ENCODE data around the gene SLC24A4.

SLC24A4 gene

DNA sequence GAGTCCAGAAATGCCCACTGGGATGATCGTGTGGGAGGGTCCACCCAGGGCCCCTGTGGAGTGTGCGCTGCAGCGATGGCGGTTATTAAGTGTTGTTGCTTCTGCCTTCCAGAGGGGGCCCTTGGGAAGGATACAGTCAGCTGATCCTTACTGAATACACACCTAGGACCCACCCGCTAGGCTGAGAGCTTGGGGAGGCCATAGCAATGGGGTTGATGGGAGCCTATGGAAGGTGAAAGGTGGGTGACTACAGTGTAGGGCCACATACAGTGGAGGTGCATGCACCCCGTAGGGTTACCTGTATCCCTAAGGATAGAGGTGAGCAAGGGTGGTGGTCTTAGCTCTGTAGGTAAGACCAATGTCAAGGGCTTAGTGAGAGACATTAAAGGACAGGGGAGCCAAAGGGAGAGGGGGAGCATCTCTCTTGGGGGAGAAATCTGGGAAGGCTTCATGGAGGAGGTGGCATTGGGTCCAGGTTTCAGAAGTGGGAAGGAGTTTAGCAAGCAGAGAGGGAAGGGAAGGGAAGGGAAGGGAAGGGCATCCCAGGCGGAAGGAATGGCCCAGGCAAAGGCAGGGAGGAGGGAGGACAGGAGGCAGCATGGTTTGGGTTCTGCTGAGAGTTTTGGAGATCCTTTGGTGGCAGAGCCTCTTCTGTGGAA, 117.5 kb downstream of the SLC24A4 start:
- DNase-seq, result no peak

DNA sequence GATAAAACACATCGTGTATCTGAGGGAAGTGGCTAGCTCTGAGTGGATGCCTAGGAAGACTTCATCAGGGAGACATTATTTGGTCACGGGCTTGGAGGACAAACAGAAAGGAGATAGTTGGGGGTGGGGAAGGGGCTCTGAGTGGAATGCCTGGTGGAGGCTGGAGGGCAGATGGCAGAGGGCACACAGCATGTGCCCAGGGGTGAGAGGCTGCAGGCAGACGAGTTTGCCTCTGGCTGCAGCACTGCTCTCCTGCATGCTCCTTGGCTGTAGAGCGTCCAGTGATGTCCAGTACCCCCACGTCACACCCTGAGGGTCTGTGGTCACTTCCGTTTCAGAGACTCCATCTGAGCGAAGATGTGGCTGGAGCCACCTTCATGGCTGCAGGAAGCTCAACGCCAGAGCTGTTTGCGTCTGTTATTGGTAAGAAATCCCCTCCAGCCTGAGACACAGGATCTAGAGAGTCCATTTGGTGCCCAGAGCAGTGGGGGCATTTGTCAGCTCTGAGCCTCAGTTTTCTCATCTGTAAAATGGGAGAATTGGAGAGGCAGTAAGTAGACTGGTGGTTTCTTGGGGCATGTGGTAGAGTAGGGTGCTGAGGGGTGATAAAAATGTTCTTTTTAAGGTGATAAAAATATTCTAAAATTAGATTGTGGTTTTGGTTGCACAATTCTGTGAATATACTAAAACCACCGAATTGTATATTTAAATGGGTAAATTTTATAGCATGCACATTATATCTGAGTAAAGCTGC, 119.0 kb downstream of the SLC24A4 start:
- DNase-seq, result no peak

DNA sequence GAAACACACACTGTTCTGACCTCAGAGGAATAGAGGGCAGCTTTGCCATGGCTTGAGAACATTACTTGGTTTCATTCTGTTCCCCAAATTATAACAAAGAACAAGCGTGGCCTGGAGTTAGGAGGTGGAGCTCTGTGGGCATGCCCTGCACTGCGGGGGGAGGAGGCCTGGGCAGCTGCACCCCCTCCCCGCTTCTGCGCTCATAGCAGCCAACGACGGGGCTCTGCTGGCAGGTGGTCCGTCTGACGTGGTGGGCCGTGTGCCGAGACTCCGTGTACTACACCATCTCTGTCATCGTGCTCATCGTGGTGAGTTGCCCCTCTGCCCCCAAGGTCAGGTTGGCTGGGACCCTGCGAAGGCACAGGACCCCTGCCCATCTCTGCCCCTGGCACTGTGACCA, 120.2 kb downstream of the SLC24A4 start:
- no peak for DNase-seq

DNA sequence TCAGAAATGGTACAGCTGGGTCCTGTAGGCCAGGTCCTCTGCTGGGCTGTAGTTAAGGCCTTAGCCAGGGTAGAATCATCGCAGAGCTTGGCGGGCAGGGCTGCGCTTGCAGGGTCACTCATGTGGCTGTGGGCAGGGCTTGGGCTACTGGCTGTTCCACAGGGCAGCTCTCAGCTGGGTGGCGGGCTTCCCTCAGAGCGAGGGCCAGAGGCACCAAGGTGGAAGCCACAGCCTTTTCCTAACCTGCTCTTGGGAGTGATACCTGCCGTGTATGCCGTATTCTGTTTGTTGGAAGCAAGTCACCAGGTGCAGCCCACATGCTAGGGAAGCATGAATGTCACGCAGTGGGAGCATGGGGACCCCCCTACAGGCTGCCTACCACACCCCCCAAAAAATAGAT, 120.8 kb downstream of the SLC24A4 start:
- no peak for DNase-seq

DNA sequence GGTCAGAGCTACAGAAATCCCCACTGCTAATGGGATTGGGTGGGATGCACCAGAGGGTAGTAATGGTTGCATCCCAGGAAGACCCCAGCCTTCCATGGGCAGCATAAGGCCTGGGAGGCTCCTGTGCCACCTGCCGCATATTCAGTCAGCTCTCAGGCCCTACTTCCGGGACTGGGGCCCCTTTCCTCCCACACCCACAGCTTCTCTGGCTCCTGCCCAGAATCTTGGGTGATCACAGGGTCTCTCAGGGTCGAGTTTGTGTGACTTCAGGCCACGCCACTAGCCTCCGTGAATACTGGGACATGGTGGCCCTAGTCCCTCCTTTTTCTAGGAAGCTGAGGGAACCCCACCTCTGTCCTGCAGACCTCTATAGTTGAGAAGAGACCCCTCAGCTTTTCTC, 123.8 kb downstream of the SLC24A4 start:
- no peak for DNase-seq

DNA sequence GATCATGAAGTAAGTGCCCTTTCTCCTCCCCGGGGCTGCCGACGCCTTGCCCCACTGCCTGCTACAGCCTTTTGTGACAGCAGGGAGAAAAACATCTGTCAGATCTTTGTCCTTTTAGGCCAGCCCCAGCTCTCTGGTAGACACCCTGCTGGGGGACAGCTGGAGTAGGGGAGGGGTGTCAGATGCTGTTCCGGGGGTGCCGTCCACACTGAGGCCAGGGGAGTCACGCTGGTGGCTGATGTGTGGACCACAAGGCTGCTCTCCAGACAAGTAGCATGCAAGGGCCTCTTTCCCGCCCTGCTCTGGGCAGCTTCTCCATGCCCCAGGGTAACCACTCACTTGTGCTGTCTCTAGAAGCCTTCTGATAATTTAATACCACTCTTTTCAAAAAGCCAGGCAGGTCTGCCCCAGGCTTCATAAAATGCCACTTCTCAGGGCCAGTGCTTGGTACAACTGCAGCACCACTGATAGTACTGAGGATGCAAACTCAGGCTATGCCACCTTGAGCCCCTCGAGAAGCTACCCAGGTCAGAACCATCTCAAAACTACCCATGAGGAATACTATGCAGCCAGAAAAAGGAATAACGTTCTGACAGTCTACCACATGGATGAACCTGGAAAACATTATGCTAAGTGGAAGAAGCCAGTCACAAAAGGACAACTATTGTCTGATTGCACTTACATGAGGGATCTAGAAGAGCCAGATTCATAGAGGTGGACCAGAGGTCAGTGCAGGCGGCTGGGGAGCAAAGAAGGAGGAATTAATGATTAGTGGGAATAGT, 124.6 kb downstream of the SLC24A4 start:
- no peak for DNase-seq

DNA sequence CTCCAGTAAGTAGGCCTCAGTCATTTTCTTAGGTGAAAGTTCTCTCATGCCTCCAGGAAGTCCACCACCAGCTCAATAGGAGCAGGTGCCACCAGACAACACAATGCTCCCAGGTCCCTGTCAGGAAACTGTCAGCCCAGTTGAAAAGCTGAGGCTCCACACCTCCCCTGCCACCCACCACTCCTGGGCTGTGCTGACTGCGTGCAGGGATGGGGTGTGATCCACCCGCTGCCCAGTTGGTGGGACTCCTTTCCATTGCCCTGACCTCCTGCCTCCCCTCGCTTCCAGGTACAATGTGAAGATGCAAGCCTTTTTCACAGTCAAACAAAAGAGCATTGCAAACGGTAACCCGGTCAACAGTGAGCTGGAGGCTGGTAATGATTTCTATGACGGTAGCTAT, 125.8 kb downstream of the SLC24A4 start:
- DNase-seq, result no peak

DNA sequence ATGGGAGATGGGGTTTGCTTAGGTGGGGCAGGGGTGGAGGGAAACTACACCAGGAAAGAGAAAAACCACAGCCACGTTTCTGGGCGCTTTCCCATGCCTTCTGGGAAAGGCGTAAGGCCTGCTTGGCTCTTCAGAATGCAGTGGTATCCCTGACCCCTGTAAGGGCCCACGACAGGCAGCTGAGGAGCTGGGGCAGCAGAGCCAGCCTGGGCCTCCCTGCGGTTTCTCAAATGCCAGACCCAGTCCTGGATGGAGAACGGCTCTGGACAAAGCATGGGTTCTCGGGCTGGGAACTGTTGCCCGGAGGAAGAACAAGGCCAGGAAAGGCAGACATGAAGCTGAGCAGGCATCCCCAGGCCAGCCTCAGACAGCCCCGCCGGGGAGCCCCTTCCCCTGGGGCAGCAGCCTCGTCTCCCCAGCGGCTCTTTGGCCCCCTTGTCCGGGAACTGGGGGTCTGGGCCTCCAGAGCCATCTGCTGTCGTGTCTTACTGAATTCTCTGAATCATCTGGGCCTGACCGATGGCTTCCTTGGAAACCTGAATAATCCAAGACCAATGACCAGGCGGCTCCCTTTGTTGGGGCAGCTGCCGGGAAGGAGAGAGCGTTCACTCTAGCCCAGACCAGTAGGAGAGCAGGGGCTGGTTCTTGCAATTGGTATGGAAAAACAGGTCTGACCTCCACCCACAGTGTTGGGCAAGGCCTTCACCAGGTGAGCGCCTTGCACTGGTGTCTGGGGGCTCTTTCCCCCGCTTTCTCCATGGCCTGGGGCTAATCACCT, 126.6 kb downstream of the SLC24A4 start:
- no peak for DNase-seq

DNA sequence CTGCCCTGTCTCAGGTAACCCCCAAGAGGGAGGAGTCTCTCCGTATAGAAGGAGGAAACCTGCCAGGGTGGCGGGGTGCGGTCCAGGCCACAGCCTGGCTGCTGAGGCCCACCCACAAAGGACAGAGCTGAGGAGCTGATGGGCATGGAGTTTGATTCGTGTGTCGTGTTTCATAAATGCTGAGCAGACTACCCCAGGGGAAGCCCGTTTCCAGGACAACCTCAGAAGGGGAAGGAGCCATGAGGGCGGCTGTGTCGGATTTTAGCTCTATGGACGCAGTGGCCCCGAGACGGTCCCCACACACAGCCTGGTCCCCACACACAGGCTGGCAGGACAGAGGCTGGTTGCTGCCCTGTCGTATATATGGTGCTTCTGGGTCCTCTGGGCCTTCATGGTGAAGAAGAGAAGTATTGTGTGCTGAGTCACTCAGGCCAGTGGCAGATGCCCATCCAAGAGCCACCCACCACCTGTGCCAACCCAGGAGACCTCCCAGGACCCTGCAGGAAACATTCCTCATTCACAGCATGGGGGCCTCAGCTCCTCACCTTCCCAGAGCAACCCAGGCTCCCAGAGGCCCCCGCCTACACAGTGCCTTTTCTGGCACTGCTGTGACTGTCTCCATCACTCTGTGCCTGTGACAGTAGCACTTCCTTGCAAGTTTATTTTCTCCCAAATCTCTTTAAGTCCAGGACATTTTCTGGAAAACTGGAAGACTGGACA, 127.5 kb downstream of the SLC24A4 start:
- no peak for DNase-seq

DNA sequence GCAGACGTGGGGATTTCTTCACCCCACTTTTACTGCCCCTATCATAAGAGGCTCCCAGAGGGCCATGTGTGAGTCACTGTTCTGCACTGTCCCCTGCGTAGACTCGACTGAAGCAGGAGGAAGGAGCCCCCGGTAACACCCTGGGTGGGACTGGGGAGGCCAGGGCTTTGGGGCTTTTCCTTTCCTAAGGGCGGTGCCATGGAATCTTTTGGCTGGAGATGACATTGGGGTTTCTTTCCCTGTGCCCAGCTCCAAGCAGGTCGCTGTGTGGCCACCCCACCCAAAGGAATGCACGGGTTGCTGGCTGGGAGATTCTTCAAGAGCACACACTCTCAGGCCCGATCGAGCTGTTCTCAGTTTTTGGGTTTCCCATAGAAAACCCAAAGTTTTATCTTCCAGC, 128.3 kb downstream of the SLC24A4 start:
- DNase-seq, result no peak

DNA sequence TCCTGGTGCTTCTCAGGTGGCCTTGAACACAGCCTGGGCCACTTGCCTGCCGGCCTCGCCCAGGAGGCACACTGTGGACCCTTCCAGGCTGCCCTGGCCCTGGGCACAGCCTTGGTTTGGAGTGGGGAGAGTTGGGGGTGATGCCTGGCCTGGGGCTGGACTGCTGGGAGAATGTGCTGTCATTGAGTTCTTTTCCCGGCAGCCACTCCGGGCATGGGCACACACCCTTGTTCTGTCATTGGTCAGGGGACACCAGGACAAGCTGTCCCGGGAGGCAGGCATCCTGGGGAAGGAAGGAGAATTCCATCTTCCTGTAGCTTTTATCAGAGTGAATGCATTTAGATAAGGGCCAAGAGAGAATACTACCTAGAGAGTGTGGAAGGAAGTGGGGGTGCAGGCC, 128.8 kb downstream of the SLC24A4 start:
- DNase-seq, result no peak

DNA sequence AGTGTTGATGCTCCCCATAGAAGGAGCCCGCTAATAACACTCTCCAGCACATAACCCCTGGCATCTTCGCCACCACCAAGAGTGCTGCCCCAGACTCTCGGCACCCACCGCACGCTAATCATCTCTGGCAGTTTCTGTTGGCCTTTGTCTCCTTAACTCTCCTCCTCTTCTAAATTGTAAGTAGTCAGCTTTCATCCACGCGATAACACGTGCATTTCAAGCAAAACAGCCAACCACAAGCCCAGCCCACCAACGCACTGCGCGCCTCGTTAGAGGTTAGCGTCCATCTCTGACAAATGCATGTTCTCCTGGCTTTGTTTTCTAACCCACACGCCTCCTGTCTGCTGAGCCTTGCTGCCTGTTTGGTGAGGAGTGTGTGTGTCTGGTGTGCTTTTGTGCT, 129.5 kb downstream of the SLC24A4 start:
- no peak for DNase-seq

DNA sequence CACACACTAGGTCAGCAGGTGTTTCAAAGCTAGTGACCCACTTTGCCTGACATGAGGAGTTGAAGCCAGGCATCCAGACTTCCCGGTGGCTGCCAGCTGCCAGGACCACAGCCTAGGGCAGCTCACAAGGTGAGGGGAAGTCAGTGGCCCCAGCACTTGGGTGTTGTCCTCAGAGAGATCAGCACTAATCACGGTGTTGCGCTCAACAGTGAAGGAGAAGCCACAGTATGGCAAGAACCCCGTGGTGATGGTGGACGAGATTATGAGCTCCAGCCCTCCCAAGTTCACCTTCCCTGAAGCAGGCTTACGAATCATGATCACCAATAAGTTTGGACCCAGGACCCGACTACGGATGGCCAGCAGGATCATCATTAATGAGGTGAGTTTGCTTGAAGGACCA, 130.7 kb downstream of the SLC24A4 start:
- DNase-seq, result no peak

DNA sequence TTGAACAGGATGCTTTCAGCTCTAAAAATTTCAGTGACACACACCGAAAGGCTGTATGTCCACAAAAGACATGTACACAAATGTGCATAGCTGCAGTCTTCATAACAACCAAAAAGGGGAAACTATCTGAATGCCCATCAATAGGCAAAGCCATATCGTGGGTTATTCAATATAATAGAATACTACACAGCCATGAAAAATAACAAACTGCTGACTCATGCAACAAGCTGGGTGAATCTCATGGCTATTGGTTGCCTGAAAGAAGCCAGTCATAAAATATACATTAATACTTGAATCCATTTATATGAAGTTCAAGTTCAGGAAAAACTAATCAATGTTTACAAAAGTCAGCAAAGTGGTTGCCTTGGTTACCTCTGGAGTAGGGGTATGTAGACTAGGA, 132.3 kb downstream of the SLC24A4 start:
- no peak for DNase-seq

DNA sequence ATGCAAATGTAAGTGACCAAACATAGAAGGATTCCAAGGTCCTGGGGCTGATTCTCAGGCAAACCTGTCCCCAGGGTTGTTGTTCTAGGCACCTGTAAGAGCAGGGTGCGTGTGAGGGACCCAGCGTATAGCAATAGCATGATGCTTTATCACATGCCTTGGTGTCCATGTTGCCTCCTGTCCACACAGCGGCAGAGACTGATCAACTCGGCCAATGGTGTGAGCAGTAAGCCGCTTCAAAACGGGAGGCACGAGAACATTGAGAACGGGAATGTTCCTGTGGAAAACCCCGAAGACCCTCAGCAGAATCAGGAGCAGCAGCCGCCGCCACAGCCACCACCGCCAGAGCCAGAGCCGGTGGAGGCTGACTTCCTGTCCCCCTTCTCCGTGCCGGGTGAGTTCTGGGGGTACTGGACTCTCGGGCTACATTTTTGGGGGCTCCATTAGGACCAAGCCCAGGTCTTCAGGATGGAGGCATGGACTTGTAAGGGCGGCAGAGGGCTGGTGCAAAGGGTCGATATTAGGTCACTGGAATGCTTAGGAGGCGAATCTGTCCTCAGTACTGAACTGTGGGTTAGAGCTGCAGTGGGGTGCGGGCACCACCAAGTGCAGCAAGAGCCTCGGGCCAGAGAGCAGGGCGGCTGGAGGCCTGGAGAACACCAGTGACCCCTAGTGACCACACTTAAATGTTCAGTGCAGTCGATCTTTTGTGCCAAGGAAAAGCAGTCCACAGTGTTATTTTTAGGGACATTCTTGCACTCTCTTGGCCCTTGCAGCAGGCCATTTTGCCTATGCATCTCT, 133.4 kb downstream of the SLC24A4 start:
- peak; percentile 39 for DNase-seq

DNA sequence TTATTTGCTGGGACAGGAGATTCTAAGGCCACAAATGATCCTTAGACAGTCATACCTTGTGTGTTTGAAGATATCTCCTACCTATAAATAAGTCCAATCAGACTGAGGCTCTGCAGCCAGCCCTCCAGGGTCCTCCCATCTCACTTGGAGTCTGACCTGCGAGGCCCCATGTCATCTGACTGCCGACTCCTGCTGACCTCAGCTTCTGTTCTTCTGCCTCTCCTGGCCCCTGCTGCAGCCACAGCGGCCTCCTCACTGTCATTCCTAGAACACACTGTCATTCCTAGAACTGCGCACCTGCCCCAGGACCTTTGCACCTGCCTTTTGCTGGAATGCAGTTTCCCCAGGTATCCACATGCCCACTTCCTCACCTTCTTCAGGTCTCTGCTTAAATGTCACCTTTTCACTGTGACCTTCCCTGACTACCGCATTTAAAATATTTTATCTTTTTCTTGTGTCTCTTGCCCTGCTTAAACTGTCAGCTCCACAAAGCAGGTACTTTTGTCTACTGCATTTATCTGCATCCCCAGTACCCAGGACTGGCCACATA, 134.1 kb downstream of the SLC24A4 start:
- no peak for DNase-seq

DNA sequence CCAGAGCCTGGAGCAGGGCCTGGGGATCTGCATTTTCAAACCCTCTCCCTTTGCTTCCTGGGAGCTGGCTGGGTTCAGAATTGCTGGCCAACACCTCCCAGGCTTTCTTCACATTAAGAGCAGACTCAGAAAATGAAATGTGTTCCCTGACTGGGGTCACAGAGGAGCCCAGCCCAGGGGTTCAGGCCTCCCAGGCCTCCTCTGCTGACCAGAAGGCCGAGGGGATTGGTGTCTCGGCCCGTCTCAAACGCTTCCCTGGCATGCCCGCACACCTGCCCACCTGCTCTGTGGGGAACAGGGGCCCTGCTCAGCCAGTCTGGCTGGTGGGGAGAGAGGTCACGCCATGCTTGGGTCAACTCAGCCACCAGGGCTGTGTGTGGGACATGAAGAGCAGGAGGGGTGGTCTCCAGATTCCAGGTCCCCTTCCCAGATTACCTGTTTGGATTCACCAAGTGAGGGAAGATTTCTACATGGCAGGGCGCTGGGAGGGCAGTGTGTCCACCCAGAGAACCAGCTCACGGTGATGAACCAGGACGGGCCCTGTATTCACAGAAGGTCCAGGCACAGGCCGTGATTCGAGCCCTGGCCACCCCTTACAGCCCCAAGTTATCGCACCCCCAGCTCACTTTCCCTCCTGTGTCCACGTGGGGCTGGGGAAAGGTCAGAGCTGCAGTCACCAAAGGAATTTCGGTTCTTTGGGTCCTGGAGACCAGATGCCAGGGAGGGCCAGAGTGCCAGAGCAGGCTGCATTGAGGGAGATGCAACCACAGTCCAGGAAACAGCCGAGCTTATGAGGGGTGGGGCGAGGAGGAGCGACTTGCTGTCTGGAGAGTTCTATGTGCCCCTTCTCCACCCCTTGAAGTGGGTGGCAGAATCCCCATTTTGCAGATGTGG, 135.4 kb downstream of the SLC24A4 start:
- DNase-seq, result no peak

DNA sequence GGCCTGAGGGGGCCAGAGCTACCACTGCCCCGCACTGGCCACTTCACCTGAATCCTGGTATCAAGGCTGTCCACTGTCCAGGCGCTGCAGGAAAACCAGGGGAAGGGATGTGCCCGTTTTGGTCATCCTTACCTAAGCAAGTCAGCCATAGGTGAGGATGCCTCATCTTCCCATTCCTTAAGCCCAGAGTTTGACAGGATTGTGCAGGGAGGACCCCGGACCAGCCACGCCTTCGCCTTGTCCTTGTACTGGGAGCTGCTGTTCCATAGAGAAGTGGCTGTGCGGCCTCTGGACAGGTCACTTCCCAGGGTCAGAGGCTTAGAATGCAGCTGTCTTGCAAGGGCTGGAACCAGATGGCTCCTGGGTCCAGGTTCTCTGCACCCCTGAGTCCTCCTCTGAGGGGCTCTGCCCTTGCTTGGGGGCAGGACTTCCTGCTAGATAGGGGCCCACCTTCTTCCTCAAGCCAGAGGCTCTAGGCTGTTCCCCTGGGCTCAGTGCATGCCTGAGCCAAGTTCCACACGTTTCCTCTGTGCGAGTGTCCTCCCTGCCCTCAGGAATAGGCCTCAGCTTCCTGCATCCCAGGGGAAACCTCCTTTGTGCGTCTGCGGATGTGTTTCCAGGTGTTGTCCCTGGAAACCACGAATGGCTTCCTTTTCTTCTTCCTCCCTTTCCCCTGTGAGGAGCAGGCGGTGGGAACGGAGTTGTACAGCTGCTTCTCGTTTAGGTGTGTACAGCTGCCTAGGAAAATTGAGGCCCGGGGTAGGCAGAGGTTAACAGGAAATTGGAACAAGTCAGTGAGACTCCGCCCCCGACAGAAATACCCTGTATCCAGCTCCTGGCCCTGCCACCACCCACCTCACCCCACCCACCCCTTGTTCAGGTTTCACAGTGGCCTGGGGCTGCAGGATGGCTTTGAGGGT, 136.3 kb downstream of the SLC24A4 start:
- DNase-seq, result no peak

DNA sequence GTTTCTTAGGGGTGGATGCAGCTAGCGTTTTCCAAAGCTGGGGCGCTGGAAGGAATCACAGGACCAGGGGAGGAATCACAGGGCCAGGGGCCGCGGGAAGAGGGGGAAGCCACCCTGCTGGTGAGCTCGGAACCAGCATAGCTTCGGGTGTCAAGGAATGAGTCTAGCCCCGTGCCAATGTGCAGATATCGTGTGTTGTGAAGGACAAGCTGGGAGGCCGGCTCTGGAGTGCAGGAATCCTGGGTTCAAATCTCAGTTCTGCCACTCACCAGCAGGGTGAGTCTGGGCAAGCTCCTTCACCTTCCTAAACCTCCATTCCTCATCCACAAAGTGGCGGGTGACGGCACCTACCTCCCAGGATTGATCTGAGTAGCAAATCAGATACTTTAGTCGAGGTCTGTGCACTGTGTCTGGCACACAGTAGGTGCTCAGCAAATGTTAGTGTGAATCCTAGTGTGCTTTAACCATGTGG, 137.0 kb downstream of the SLC24A4 start:
- no peak for DNase-seq

Measured in NCI-H748 treated with DMSO at 0.1 percent for 48 hours (cell line).